ENCODE data around the gene XRN2. TPM values are rescaled to one million over a fixed set of nuclear protein-coding genes. Genes with fewer than 3 reads are reported as not detected.
"Not testable (repeated sequence)": the region's sequence is repeated elsewhere in the genome, so short reads cannot be mapped to it uniquely, and the experiment has no call there.

The XRN2 gene
- total RNA-seq, 2 donors from 2014 or later: 41.0 to 45.9 TPM

DNA sequence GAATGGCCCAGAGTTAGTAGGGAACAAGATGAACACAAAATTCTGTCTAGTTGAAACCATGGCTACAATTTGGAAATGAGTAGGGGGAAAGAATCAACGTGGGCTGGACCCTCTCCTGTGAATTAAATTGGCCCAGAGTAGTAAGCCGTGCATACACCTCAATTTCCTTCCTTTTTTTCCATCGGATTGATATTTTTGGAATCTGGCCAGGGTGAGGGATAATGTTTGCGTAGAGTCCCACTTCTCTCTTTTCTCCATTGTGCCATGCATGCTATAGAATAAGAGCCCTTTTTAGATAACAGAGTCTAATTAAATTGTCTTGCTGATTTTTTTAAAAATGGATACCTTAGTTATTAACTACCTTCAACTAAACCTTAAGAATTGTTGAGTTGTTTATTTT lies 35.2 kb downstream of the XRN2 start:
- DNase-seq (ENCODE audit: low spot score): no peak

DNA sequence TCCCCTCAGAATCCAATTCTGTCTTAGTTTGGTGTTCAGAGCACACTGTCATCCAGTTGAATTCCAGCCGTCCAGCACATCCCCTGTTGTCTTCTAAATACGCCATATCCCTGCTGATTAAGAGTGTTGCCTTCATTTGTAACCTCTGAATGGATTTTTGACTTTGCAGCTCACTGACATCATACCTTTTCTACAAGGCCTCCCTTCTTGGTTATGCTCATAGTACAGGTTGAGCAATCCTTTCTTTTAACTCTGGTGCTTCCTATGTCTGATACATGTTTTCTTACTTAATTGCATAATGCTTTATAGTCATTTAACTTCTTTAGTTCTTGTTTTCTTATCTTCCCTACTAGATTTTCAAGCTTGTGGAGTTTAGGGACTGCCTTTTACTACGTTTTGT lies 36.4 kb downstream of the XRN2 start:
- intact Hi-C loops (cut with DNase I): no loop called here
- DNase-seq (ENCODE audit: low spot score): no peak

More for the DNA sequence above, 35.2 kb downstream of the XRN2 start:
- intact Hi-C loops (cut with DNase I): no loop called here

DNA sequence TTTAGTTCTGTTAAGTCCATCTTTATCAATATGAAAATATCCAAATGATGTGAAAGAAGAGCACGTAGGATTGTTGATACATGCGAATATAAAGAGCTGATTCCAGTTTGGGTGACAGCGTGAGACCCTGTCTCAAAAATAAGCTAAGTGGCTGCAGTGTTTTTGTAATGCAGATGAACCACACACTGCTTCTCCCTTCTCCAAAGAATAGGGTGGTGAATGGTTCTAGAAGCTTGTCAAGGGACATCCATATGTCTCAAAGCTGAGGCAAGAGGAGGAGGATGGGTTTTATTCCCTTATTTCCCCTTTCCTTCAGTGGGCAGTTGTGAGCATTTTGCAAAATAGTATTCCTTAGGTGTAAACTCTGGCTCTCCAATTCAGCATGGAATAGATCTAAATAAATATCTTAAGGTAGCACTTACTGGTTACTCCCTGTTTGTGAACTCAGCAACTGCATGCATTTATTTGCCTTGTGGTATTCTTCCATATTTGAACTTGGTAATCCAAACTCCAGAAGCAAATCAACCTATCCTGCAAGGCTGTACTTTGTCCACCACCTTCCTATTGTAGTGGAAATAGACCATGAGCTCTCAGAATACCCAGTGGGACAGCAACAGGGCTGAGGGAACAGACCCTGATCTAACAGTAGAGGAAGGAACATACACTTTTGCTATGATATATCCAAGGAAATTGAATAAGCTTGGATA lies 38.0 kb downstream of the XRN2 start:
- intact Hi-C loops (cut with DNase I): no loop called here
- no peak for DNase-seq (ENCODE audit: low spot score)

DNA sequence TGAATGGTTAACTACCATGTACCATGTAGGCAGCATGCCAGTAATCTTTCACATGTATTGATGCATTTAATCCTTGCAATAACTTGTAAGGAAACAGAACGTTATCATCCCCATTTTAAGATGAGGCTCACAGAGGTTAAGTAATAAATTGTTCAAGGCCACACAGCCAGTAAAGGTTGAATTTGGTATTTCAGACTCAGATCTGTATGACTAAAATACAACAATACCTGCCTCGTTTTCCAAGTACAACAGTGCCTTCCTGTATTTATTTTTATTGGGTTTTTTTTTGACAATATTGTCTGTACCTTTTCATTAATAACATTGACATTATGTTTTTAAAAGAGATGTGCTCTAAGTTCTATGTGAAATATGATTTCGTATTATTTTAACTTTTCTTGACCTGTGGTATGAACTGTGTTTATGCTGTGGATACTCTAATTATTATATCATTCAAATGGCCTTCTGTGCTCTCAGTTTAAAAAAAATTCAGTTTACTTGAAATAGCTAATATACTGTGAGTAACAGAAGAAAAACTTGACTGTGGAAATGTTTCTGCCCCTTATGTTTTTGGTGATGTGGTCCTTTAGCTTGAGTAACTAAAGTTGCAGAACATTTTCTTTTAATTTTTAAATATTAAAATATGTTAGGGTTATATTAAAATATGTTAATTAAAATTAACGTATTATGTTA lies 39.7 kb downstream of the XRN2 start:
- intact Hi-C loops (cut with DNase I): no loop called here
- DNase-seq (ENCODE audit: low spot score): no peak

DNA sequence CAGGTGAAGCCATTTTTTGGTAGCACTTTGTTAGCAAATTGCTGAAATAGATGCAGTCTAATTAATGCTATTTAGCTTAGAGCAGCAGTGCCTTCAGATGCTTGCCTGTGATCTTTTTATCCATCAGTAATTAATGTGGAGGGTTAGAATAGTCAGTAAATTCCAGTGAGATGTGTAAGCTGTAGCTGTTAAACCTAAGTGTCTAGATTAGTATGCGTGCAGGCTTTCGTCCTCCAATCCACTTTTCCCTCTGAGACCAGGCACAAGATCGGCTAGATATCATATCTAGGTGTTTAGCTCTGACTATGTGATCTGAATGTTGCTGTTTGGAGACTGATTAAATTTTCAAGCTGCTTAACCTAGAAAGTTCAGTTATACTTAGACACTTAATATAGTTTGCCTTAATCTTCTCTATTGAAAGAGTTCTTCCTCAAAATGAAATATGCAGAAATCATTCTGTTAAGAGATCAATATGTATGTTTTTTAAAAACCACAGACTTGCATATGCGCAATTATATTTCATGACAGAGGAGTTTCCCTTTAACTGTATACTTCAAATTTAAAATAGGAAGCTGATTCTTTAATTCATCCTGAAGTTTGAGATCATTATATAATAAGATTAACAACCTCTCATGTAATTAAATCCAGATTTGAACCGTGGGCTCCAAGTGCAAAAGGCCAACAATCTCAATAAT lies 41.2 kb downstream of the XRN2 start:
- DNase-seq (ENCODE audit: low spot score): no peak
- intact Hi-C loops (cut with DNase I): no loop called here

DNA sequence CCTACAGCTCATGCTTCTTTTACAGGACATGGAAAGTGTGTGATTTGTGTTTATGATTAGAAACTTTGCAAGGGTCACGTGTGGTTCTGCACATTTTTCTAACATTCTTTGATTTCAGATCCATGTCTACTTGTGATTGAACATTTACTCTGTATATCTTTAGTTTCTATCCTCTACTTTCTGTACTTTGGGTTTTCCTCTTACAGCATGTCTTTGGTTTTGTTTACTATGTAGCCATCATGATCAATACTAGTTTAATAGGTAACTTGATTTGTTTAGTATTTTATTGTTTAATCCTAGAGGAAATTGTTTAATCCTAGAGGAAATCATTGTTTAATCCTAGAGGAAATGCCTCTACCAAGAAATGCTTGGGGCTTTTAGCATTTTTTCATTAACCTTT lies 41.8 kb downstream of the XRN2 start:
- intact Hi-C loops (cut with DNase I): no loop called here
- no peak for DNase-seq (ENCODE audit: low spot score)

DNA sequence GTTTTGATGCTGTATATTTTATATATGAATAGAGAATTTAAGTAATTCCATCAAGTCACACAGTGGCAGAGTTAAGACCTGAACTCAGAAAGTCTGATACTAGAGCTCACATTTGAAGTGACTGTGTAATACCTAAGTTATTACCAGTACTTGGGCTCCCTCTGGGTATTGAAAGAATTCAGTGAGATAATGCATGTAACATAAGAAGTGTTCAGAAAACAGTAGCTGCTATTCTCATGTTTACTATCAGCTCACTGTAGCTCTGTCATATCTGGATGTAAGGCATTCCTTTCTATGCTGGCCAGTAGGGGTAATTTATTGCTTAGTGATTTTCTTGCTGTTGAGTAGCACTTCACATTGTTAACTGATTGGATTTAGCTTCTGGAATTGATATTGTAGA lies 49.6 kb downstream of the XRN2 start:
- DNase-seq (ENCODE audit: low spot score): no peak
- intact Hi-C loops (cut with DNase I): no loop called here

DNA sequence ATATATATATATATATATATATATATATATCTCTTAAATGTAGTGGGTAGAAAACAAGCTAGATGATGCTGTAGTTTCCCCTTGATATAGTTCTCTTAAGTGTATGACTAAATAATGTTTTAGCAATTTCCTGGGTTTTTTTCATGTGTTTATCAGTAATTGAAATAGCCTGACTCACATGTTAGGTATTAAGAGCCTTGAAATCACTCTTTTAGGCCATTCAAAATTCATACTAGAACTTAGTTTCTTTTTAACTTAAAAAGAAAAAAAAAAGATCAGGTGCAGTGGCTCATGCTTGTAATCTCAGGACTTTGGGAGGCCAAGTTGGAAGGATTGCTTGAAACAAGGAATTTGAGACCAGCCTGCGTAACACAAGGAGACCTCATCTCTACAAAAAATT lies 50.1 kb downstream of the XRN2 start:
- no peak for DNase-seq (ENCODE audit: low spot score)
- intact Hi-C loops (cut with DNase I): no loop called here

DNA sequence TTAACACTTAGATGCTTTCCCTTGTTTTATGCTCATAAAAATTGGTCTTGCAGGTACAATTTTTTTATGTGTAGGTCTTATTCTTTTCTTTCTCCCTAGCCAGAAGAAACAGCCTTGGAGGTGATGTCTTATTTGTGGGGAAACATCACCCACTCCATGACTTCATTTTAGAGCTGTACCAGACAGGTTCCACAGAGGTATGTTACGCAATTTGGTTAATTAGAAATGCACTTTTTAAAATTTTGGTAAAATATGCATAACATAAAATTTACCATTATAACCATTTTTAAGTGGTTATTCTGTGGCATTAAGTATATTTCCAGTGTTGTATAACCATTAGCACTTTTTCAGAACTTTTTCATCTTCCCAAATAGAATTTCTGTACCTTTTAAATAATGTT lies 52.9 kb downstream of the XRN2 start:
- intact Hi-C loops (cut with DNase I): no loop called here
- no peak for DNase-seq (ENCODE audit: low spot score)

DNA sequence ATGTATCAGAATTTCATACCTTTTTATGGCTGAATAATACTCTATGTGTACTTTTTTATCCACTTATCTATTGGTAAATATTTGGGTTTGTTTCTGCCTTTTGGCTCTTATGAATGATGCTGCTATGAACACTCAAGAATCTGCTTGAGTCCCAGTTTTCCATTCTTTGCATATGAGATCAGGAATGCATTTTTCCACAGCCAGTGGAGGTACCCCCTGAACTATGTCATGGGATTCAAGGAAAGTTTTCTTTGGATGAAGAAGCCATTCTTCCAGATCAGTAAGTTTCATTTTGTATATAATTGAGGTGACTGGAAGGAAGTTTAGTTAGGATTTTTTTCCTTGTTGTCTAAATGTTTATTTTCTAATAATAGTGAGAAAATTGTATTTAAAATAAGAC lies 53.3 kb downstream of the XRN2 start:
- intact Hi-C loops (cut with DNase I): no loop called here
- DNase-seq (ENCODE audit: low spot score): no peak

DNA sequence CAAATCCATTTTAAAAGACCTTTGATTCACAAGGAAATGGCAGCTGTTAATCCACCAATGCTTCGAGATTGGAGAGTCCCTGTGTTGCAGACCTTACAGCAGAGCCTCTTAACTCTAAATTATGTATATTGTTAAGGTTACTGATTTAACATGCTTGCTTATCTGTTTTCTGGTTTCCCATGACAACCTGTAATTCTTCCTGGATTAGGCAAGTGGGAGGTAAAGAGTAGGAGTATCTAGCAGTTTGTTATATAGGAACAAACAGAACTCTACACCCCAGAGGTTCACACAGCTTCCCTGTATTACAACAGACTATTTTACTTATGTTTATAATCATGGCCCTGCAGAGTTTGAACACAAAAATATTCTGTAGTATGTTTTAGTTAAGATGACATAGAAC lies 54.7 kb downstream of the XRN2 start:
- intact Hi-C loops (cut with DNase I): no loop called here
- DNase-seq (ENCODE audit: low spot score): no peak

DNA sequence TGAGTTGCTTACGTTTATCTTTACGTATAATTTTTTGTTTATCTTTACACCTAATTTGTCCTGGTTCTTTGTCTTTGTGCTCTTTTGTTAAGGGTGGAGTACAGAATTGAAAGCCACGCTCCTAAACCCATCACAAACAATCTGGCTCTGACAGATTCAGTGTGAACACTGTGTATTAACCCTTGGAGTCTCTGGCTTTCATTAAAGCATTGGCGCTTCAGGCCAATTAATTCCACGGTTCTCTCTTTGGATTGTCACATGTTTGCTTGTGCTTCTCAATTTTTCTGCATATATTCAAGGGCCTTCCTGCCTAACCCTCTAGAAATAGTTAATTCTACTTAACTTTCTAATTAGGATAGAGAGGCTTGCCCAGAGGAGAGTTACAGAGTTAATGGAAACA lies 55.6 kb downstream of the XRN2 start:
- no peak for DNase-seq (ENCODE audit: low spot score)
- intact Hi-C loops (cut with DNase I): no loop called here

DNA sequence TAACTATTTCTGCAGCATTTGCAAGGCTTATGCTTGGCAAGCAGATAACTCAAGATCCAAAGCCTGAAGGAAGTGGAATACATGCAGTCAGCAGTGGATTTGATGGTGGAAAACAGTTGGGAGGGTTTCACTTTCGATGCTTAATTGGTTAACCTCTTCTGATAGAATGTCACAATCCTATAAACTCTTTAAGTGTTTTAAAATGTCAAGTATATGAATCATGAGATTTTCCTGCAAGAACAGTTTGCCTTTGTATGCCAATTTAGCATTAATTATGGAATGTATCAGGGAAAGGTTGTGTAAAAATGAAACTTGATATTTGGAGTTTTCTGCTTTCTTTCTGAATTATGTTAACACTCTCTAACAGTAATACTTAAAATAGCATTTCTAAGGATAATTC lies 57.6 kb downstream of the XRN2 start:
- intact Hi-C loops (cut with DNase I): no loop called here
- DNase-seq (ENCODE audit: low spot score): no peak

DNA sequence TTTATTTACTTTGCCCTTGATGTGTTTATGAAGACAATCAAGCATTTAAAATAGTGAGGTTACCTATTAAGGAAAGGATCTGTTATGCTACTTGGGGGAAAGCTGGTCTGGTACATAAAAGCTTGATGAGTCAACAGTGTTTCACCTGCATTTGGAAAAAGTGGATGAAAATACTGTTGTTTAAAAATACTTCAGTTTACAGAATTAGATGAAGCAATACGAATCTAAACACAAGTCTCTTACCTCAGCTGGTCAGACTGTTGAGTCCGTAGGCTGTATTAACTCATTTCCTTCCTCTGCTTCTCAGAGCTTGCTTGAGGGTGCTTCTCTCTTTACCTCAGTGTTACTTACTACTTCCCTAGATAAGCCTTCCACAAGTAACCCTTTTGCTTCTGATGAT lies 58.1 kb downstream of the XRN2 start:
- intact Hi-C loops (cut with DNase I): no loop called here
- DNase-seq (ENCODE audit: low spot score): no peak

DNA sequence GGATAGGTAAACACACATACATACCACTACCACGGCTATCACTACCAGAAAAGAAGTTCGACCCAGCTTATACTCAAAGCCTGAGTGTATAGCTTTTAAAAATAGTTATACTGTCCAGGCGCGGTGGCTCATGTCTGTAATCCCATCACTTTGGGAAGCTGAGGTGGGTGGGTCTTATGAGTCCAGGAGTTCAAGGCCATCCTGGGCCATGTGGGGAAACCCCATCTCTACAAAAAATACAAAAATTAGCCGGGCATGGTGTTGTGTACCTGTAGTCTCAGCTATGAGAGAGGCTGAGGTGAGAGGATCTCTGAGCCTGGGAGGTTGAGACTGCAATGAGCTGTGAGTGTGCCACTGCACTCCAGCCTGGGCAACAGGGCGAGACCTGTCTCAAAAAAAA lies 61.3 kb downstream of the XRN2 start:
- intact Hi-C loops (cut with DNase I): no loop called here
- no peak for DNase-seq (ENCODE audit: low spot score)

DNA sequence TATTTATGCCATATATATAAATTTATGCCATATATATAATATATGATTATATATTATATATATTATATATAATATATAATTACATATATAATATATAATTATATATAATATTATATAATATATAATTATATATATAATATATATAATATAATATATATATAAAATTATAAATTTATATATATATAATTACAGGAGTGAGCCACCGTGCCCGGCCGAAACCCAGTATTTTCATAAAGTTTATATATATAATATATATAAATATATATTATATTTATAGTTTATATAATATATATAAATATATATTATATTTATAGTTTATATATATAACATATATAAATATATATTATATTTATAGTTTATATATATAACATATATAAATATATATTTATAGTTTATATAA lies 62.6 kb downstream of the XRN2 start:
- intact Hi-C loops (cut with DNase I): no loop called here
- no peak for DNase-seq (ENCODE audit: low spot score)

DNA sequence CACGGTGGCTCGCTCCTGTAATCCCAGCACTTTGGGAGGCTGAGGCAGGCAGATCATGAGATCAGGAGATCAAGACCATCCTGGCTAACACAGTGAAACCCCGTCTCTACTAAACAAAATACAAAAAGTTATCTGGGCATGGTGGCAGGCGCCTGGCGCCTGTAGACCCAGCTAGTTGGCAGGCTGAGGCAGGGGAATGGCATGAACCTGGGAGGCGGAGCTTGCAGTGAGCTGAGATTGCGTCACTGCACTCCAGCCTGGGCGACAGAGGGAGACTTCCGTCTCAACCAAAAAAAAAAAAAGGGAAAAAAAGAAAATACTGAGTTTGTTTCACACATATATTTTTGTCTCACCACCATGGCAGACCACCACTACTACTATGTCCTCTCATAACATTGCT lies 63.1 kb downstream of the XRN2 start:
- intact Hi-C loops (cut with DNase I); DNase-seq (ENCODE audit: low spot score): not testable (repeated sequence)

DNA sequence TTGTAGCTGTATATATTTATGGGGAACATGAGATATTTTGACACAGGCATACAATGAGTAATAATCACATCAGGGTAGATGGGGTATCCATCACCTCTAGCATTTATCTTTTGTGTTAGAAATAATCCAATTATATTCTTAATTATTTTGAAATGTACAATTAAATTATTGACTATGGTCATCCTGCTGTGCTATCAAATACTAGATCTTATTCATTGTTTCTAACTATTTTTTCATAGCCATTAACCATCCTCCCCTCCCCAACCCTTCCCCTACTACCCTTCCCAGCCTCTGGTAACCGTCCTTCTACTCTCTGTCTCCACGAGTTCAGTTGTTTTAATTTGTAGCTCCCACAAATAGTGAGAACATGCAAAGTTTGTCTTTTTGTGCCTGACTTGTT lies 65.7 kb downstream of the XRN2 start:
- no peak for DNase-seq (ENCODE audit: low spot score)
- intact Hi-C loops (cut with DNase I): no loop called here

DNA sequence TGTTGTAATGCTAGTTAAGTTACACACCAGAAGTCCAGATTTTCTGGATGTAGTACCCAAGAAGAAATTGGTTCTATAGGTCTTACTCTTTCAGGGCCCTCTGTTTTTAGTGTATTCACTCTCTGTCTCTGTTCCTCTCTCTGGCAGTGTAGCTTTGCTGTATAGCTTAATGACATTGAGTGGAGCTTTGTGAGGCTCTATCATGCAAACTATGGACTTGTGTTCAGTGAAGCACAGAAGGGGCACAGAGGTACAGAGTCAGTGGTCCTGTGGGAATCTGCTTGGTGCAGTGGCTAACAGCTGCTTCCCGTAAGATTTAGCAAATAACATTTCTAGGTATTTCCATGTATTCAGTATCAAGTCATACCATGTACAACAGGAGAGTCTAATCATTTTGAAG lies 68.1 kb downstream of the XRN2 start:
- intact Hi-C loops (cut with DNase I): no loop called here
- DNase-seq (ENCODE audit: low spot score): no peak

DNA sequence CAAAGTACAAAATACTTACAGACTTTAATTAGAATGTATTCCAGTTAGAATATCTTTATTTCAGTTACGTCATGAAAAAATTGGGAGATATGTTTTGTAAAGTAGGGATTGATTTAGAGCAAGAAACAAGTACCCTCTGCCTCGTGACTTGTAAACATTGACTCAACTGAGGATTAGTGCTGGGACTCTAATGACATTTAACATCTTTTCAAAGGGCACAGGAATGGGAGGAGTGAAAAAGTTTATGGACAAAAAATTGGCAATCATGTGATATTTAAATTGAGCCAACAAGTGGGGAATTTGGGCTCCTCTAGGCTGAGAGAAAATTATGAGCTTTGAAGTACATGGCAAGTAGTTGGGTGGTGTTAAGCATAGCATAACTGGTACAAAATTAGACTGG lies 68.9 kb downstream of the XRN2 start:
- no peak for DNase-seq (ENCODE audit: low spot score)
- intact Hi-C loops (cut with DNase I): no loop called here

DNA sequence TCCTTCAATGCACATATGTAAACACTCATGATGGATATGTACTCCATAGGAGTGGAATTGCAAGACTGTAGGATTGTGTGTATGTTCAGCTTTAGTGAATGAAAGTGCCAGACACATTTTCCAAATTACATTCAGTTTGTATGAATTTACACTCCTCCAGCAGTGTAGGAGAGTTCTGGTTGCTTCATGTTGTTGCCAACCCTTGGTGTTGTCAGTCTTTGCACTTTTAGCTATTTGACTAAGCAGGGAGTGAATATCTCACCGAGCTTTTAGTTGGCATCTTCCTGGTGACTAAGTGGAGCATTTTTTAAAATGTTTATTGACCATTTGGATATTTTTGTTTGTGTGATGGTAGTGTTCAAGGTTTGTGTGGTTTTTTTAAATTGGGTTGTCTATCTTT lies 70.3 kb downstream of the XRN2 start:
- no peak for DNase-seq (ENCODE audit: low spot score)
- intact Hi-C loops (cut with DNase I): no loop called here

Data from posterior vena cava (tissue), 2 donors.